Measurements from ENCODE around the gene GATC. TPM values are rescaled to one million over a fixed set of nuclear protein-coding genes. Genes with fewer than 3 reads are reported as not detected.

GATC gene
- total RNA-seq, 4 donors from 2014 or later = 8.1 to 19.8 (median 14.2) TPM

GRCh38 chr12:120412421-120412820 is 33.8 kb upstream of the GATC start:
- Histone ChIP-seq H3K4me1 (no peaks in the 10 kb centered on the region), H3K4me3 (no peak overlapping the region), H3K36me3 (no peaks in the 10 kb centered on the region), H3K27me3 (no peaks in the 10 kb centered on the region), H3K9me3 (no peaks in the 10 kb centered on the region), H3K27ac (no peak overlapping the region)
- TF ChIP-seq, protein P1, sequence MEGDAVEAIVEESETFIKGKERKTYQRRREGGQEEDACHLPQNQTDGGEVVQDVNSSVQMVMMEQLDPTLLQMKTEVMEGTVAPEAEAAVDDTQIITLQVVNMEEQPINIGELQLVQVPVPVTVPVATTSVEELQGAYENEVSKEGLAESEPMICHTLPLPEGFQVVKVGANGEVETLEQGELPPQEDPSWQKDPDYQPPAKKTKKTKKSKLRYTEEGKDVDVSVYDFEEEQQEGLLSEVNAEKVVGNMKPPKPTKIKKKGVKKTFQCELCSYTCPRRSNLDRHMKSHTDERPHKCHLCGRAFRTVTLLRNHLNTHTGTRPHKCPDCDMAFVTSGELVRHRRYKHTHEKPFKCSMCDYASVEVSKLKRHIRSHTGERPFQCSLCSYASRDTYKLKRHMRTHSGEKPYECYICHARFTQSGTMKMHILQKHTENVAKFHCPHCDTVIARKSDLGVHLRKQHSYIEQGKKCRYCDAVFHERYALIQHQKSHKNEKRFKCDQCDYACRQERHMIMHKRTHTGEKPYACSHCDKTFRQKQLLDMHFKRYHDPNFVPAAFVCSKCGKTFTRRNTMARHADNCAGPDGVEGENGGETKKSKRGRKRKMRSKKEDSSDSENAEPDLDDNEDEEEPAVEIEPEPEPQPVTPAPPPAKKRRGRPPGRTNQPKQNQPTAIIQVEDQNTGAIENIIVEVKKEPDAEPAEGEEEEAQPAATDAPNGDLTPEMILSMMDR (IDR thresholded peaks at IDR 0.05) = no peak
- no peak for TF ChIP-seq POLR2A (IDR thresholded peaks at IDR 0.05)
- intact Hi-C loops (cut with DNase I) = no loop called here
- no peak for DNase-seq
- WGBS, 2 donors = 72 to 76% methylated on average over 7 of the region's 7 CpGs

- intact Hi-C loops (cut with DNase I) = no loop called here
- H3K27ac ChIP-seq = no peak overlapping the region
- WGBS, 2 donors = 50 to 73% methylated on average over 4 to 9 of the region's 13 CpGs
- no peaks in the 10 kb centered on the region for H3K36me3 ChIP-seq
- no peaks in the 10 kb centered on the region for H3K9me3 ChIP-seq
- DNase-seq = no peak
- H3K27me3 ChIP-seq = no peaks in the 10 kb centered on the region
- H3K4me1 ChIP-seq = no peaks in the 10 kb centered on the region
- TF ChIP-seq, protein P1 (IDR thresholded peaks at IDR 0.05) = no peak
- TF ChIP-seq POLR2A (IDR thresholded peaks at IDR 0.05) = no peak
- H3K4me3 ChIP-seq = no peak overlapping the region
Measured at GRCh38 chr12:120413901-120414695, 32.1 kb upstream of the GATC start.

- DNase-seq = no peak
- intact Hi-C loops (cut with DNase I) = no loop called here
- Histone ChIP-seq H3K4me1 (no peaks in the 10 kb centered on the region), H3K4me3 (no peak overlapping the region), H3K27me3 (no peaks in the 10 kb centered on the region), H3K9me3 (no peaks in the 10 kb centered on the region), H3K27ac (no peak overlapping the region), H3K36me3 (no peaks in the 10 kb centered on the region)
- WGBS, 2 donors = 69 to 77% methylated on average over 7 of the region's 7 CpGs
- TF ChIP-seq, protein P1 (IDR thresholded peaks at IDR 0.05) = no peak
Measured at GRCh38 chr12:120416490-120417216, 29.6 kb upstream of the GATC start.

DNA sequence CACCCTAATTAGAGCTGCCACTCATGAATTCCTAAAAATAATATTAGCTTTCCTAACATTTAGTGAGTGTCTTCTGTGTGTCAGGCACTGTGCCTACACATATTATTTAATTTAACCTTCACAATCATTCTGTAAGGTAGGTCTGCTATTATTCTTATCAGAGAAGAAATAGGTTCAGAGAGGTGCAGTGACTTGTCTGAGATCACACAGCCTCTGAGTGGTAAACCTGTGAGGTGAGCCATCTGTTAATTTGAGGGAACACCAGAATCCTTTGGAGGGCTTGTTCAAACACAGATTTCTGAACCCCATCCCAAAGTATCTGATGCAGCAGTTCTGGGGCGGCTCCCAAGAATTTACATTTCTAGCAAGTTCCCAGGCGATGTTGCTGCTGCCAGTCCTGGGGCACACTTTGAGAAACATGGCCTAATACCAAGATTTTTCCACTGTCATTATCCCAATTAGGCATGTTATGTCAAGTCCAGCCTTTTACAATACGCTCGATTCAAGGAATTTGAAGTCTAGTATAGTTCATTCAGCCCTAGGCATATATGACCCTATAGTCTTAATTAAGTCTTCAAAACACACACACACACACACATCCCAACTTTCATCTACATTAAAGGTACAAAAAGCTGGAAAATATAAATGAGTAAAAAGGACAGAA is 28.2 kb upstream of the GATC start:
- Histone ChIP-seq H3K27me3 (no peaks in the 10 kb centered on the region), H3K27ac (no peak overlapping the region), H3K4me3 (no peak overlapping the region), H3K4me1 (no peaks in the 10 kb centered on the region), H3K9me3 (no peaks in the 10 kb centered on the region), H3K36me3 (no peaks in the 10 kb centered on the region)
- 32 to 59% methylated on average over 4 of the region's 4 CpGs for WGBS, 2 donors
- DNase-seq = no peak
- TF ChIP-seq, protein P1 (IDR thresholded peaks at IDR 0.05) = no peak
- no peak for TF ChIP-seq POLR2A (IDR thresholded peaks at IDR 0.05)
- intact Hi-C loops (cut with DNase I) = no loop called here

DNA sequence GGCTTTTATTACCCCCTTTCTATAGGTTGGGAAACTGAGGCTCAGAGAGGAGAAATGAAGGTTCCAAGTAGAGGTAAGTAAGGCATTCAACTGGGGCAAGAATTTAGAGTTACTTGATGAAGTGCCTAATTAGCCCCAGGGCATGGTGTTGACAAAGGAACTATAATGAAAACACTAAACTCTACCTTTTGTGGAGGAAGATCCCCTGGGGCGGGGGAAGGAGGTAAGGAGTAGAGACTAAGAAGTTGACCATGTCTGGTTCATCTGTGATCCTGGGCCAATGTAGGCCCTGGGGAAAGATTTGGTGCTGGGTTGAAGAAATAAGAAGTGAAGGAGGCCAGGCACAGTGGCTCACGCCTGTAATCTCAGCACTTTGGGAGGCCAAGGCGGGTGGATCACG is 24.5 kb upstream of the GATC start:
- TF ChIP-seq, protein P1 (IDR thresholded peaks at IDR 0.05) = no peak
- no peak for TF ChIP-seq POLR2A (IDR thresholded peaks at IDR 0.05)
- intact Hi-C loops (cut with DNase I) = no loop called here
- WGBS, 2 donors = 67 to 79% methylated on average over 3 to 4 of the region's 4 CpGs

More for the DNA sequence above, 24.5 kb upstream of the GATC start:
- H3K36me3 ChIP-seq = no peaks in the 10 kb centered on the region
- H3K4me3 ChIP-seq = no peak overlapping the region
- H3K27ac ChIP-seq = no peak overlapping the region
- no peaks in the 10 kb centered on the region for H3K27me3 ChIP-seq
- H3K9me3 ChIP-seq = no peaks in the 10 kb centered on the region
- DNase-seq = no peak
- no peaks in the 10 kb centered on the region for H3K4me1 ChIP-seq

Data from esophagus squamous epithelium (tissue), 5 donors.